ENCODE measurements around the gene KLHL36. TPM values are rescaled to one million over a fixed set of nuclear protein-coding genes. Genes with fewer than 3 reads are reported as not detected.

Gene KLHL36
- total RNA-seq, 4 donors from 2014 or later, result 70.5 to 114 (median 80.5) TPM

GRCh38 chr16:84667600-84668309, 19.4 kb downstream of the KLHL36 start:
- no peaks in the 10 kb centered on the region for H3K27me3 ChIP-seq
- ATAC-seq, result no peak
- no peaks in the 10 kb centered on the region for H3K9me3 ChIP-seq
- WGBS, 2 donors (ENCODE audit: low coverage in 1 of 2), result 63 to 71% methylated on average over 9 to 13 of the region's 16 CpGs
- no peak overlapping the region for H3K4me3 ChIP-seq
- no peak for TF ChIP-seq POLR2AphosphoS5 (IDR thresholded peaks at IDR 0.05)
- no peak for TF ChIP-seq EP300 (IDR thresholded peaks at IDR 0.05)
- TF ChIP-seq CTCF (IDR thresholded peaks at IDR 0.05), result no peak
- TF ChIP-seq POLR2A (IDR thresholded peaks at IDR 0.05), result no peak
- peaks cover 0 to 53% of the 10 kb centered on the region in 2 donors for H3K36me3 ChIP-seq
- peaks cover 0 to 6% (median 0%) of the 10 kb centered on the region in 3 donors for H3K4me1 ChIP-seq
- no peak overlapping the region for H3K27ac ChIP-seq

DNA sequence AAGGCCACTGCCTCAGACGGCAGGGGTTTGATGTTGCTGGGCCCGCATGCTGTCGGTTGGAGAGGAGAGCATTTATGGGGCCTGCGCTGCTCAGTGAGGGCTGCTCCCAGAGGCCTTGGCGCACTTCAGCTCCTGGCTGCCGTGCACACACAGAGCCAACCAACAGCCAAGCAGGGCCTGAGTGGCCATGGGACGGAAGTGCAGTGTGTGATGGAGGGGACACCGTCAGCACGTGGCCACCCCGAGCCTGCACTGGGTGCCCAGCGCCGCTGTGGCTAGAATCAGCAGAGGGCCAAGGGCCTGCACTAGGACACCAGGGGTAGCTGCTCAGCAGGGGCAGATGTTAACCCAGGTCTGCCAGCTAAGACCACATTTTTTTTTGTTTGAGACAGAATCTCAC, 21.8 kb downstream of the KLHL36 start:
- H3K27me3 ChIP-seq, result no peaks in the 10 kb centered on the region
- H3K27ac ChIP-seq, result no peak overlapping the region
- H3K4me3 ChIP-seq, result no peak overlapping the region
- no peak for ATAC-seq
- peaks cover 0 to 30% of the 10 kb centered on the region in 2 donors for H3K36me3 ChIP-seq
- 90% methylated on average over 4 of the region's 12 CpGs; no CpG with 5 or more reads in 1 of the 2 donors for WGBS, 2 donors (ENCODE audit: low coverage in 1 of 2)
- no peaks in the 10 kb centered on the region for H3K9me3 ChIP-seq
- peaks cover 0 to 6% (median 0%) of the 10 kb centered on the region in 3 donors for H3K4me1 ChIP-seq
- TF ChIP-seq POLR2AphosphoS5 (IDR thresholded peaks at IDR 0.05) (no peak), CTCF (IDR thresholded peaks at IDR 0.05) (no peak), EP300 (IDR thresholded peaks at IDR 0.05) (no peak), POLR2A (IDR thresholded peaks at IDR 0.05) (no peak)

DNA sequence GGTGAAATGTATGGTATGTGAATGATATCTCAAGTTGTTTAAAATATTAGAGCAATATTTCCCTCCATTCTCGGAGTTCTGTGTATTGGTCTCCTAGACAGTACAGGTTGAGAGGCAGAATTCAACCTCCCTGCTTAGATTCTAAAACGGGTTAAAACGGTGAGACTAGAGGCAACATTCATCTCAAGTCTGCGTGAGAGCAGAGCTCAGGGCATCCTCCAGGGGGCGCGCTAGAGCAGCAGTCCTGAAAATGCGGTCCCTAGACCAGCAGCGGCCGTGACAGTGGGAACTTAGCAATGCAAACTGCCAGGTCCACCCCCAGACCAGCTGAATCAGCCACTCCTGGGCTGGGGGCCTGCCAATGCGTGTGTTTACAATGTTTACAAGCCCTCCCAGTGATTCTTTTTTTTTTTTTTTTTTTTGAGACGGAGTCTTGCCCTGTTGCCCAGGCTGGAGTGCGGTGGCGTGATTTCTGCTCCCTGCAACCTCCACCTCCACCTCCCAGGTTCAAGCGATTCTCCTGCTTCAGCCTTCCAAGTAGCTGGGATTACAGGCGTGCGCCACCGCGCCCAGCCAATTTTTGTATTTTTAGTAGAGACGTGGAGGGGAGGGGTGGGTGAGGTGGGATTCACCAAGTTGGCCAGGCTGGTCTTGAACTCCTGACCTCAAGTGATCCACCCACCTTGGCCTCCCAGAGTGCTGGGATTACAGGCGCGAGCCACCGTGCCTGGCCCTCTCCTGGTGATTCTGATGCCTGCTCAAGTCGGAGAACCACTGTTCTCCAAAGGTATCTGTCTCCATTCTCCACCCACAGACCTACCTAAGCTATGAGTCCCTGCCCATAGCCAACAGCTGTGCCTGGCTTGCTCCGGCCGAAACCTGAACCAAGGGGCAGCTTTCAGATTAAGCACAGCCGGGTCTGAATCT, 24.2 kb downstream of the KLHL36 start:
- H3K36me3 ChIP-seq, result peaks cover 0 to 11% of the 10 kb centered on the region in 2 donors
- H3K27ac ChIP-seq, result no peak overlapping the region
- no peak overlapping the region for H3K4me3 ChIP-seq
- H3K4me1 ChIP-seq, result peaks cover 0 to 6% (median 0%) of the 10 kb centered on the region in 3 donors
- TF ChIP-seq EP300 (IDR thresholded peaks at IDR 0.05) (no peak), CTCF (IDR thresholded peaks at IDR 0.05) (peak; percentile 86 to 92 (median 90))
- H3K9me3 ChIP-seq, result no peaks in the 10 kb centered on the region
- no peaks in the 10 kb centered on the region for H3K27me3 ChIP-seq
- ATAC-seq, result peak; percentile 74
- 15 to 31% methylated on average over 10 to 12 of the region's 26 CpGs for WGBS, 2 donors (ENCODE audit: low coverage in 1 of 2)

GRCh38 chr16:84673203-84673535, 24.9 kb downstream of the KLHL36 start:
- Histone ChIP-seq H3K27me3 (no peaks in the 10 kb centered on the region), H3K36me3 (peaks cover 0 to 6% of the 10 kb centered on the region in 2 donors), H3K27ac (no peak overlapping the region), H3K4me3 (no peak overlapping the region), H3K4me1 (peaks cover 0 to 6% (median 0%) of the 10 kb centered on the region in 3 donors), H3K9me3 (no peaks in the 10 kb centered on the region)
- no peak for ATAC-seq
- 80 to 100% methylated on average over 1 to 2 of the region's 3 CpGs for WGBS, 2 donors (ENCODE audit: low coverage in 1 of 2)
- TF ChIP-seq POLR2A (IDR thresholded peaks at IDR 0.05) (no peak), EP300 (IDR thresholded peaks at IDR 0.05) (no peak), POLR2AphosphoS5 (IDR thresholded peaks at IDR 0.05) (no peak), CTCF (IDR thresholded peaks at IDR 0.05) (no peak)

All from gastroesophageal sphincter (tissue), 4 donors.